Stimulated activated CD4-positive, alpha-beta T cell treated with anti-CD3 and anti-CD28 coated beads, Interleukin-1b, Interleukin-23, amount 100 ng/mL, for 24 hours (primary cell): Measurements from ENCODE around the gene PRLR.
"Not testable (repeated sequence)": the region's sequence is repeated elsewhere in the genome, so short reads cannot be mapped to it uniquely, and the experiment has no call there.

Experiments used
- DNase-seq, 4 experiments: peaks; one replicate each; pipeline ENCODE4 v3.0.0-alpha.2; 2020; ENCODE audit warnings: low read depth in 4 of 4, low spot score in 1 of 4

Gene PRLR

DNA sequence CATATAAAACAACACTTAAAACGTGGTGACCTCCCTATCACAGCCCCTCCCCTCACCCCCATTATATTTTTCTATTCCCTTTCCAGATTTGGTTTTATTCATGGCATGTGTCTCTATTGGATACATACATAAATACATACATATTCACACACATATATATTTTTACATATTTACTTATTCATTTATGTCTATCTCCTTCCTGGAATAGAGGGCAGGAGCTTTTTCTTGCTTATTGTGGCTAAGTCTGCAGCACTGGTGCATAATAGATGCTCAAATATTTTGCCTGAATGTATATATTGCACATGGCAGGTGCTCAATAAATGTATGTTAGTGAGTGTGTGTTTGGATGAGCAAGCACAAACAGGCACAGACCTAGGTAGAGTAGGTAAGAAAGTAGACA is 185.0 kb downstream of the PRLR start:
- no peak for DNase-seq

- DNase-seq = no peak
These were observed 185.6 kb downstream of the PRLR start for GRCh38 chr5:35044649-35045048.

- DNase-seq = no peak
These were observed 187.5 kb downstream of the PRLR start for GRCh38 chr5:35042781-35043180.

DNA sequence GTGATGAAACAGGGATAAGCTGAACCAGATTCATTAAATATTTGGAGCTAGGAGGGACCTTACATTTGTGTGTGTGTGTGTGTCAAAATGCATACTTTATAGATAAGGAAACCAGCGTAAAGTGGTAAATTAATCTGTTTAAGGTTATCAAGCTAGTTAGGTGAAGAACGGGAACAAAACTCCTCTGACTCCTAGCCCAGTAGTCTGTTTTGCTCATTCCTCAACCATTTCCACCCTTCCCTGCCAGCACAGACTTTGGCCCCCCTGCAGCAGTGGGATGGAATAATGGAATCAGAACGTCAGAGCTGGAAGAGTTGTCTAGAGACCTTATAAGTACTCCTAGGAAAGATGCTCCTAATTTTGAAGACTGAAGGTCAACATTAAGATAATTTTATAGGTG is 189.0 kb downstream of the PRLR start:
- DNase-seq = no peak

GRCh38 chr5:35038891-35039290 is 191.4 kb downstream of the PRLR start:
- no peak for DNase-seq

- DNase-seq = no peak
These were observed 193.8 kb downstream of the PRLR start for GRCh38 chr5:35036536-35036935.

DNA sequence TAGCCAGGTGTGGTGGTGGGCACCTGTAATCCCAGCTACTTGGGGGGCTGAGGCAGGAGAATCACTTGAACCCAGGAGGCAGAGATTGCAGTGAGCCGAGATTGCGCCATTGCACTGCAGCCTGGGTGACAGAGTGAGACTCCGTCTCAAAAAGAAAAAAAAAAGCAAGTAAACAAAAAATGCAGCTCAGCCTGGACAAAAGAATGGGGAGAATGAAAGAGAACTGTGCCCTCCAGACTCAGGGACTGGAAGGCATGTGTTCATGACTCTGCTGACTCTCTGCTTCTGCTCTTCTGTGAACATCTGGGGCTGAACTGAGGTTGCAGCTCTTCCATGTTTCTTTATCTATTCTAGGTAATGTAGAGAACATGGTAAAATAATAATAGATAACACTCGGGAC is 194.4 kb downstream of the PRLR start:
- not testable (repeated sequence) for DNase-seq

DNA sequence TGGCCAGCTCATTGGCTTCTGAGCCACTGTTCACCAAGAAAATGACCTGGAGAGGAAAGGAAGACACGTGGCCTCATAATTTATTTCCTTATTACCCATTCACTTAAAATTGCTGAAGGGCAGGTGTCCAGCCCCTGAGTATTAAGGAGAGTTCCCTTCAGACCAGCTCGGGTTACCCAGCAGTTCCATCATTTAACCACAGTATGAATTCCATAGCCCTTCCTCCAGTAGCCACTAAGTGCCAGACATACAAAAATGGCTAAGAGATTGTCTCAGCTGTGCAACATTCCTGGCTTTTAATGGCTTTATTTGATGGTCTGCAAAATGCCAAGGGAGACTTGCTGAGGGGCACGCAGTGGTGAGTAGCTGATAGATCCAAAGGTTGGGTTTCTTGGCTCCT is 195.0 kb downstream of the PRLR start:
- DNase-seq = no peak

DNA sequence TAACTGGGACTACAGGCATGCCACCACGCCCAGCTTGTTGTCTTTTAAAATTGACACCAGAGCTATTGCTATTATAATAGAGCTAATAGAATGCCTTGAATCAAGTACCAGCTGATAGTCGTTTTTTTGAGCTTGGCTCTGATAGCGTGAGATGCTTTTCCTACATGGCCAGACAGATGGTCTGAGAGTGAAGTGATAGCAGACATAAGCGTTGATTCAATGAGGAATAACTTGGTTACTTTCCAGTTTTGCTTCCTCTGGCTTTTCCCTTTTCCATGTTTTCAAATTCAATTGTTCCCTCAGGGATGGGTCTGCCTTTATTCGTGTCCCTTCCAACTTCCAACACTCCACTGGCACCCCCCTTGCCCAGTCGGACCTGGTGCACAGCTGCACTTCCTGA is 197.9 kb downstream of the PRLR start:
- DNase-seq = no peak

- no peak for DNase-seq
These were observed 199.0 kb downstream of the PRLR start for GRCh38 chr5:35031276-35031675.

- no peak for DNase-seq
These were observed 199.7 kb downstream of the PRLR start for GRCh38 chr5:35030426-35031100.

GRCh38 chr5:35029333-35029732 is 201.0 kb downstream of the PRLR start:
- DNase-seq = no peak

DNA sequence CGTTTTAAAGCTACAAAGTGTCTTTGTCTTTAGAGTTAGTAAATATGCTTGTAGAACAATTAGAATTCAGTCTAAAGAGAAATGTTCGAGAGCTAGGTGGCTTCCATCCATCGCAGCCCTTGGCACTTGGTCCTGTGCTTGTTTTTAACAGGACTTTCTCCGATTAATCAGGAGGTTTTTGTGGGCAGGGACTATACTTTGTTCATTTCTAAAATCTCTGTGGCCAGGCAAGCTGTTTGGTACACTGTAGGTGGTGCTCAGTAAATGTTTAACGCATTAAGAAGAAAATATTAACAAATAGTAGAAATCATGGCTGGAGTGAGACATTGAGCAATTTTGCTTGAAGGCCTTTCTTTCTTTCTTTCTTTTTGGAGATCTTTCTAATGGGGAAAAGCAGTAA is 203.3 kb downstream of the PRLR start:
- DNase-seq = no peak

DNA sequence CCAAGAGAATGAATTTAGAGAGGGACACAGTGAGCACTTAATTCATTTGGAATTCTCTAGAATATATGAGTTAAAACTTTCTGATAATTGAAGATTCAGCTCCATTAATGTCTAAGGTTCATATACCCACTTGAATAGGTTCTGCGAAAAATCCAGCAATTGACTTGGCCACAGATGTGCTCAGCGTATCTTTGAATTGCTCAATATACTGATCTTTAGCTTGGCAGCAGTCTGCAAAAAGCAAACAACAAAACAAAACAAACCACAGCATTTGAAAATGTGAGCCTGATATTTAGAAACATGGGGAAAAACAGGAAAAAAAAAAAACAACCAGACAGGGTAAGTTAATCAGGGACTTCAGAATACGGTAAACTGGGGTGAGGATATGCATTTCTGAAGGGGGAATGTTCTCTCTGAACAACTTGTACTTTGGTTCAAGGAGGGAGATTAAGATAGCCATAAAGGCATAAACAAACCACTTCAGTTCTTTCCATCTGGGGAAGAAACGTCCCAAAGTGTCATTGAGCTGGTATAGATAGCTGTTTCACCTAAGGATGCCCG is 203.9 kb downstream of the PRLR start:
- no peak for DNase-seq

- no peak for DNase-seq
These were observed 205.3 kb downstream of the PRLR start for GRCh38 chr5:35024911-35025510.

DNA sequence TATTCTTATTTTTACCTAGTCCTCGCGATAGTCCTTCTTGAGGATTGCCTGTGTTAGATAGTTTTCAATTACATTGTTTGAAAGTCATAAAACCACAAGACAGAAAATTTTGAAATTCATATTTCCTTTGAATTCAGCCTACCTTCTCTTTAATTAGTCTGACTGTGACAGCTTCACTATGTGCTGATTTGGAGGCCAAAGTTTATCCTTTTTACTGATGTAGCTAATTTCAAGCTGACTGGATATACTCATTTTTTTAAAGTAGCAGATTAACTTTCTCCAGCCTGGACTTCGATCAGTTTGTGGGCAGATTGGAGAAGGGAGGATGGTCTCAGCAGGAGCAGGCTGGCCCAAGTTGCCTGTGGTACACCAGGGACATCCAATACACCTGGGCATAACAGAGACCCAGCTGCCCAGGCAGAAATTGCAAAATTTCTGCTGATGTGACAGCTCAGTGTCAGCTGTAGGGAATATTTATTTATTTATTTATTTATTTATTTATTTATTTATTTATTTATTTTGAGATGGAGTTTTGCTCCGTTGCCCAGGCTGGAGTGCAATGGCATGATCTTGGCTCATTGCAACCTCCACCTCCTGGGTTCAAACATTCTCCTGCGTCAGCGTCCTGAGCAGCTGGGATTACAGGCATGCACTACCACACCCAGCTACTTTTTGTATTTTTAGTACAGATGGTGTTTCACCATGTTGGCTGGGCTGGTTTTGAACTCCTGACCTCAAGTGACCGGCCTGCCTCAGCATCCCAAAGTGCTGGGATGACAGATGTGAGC is 206.7 kb downstream of the PRLR start:
- DNase-seq = no peak

GRCh38 chr5:35016174-35017051 is 213.9 kb downstream of the PRLR start:
- DNase-seq = no peak

DNA sequence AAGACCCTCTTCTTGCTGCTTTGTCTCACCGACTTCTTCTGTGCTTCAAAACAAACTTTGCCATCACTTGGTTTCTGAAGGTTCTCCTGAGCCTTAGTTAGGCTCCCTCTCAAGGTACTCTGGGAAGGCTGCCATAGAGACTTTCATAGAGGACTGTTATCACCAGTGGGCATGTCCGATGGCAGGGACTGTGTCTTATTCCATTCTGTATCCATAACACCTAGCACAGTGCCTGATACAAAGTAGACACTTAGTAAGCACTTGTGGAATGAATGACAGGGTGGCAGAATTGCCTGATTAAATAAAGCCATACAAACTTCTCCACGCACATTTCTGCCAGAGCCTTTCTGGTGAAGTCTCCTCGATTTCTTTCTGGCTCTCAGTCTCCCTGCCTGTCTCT is 215.2 kb downstream of the PRLR start:
- no peak for DNase-seq

DNA sequence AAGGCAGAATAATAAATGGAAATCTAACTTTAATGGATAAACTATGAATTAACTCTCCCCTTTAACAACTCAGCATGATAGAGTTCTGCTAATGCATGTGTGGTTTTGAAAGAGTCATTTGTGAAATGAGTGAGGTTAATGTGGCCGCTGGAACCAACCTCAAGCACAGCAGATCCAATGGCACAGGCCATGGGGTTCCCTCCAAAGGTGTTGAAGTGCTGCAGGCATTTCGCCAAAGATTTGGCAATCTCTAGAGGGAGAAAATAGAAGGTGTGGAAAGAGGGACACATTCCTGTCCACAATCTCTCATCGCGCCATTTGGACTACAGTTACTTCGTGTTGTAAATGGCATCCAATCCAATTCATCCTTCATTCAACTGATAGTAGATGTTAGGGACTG is 217.5 kb downstream of the PRLR start:
- DNase-seq = no peak

GRCh38 chr5:35012365-35012764 is 217.9 kb downstream of the PRLR start:
- DNase-seq = no peak

DNA sequence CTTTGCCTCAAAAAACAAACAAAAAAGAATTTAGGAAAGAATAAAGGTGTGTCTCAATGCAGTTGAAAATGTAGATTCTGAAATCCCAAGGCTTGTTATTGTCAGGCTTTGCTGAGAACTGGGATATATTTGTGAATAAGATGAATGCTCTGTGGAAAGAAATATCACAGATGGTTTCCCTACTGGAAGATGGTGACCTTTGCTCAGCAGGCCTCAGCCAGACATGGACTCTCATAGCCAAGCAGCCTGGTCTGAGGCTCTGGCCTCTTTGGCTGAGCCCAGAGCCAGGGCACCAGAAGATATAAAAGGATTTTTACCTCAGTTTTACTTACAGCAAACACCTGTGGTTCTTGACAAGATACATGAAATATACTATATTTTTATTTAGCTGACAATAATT is 219.6 kb downstream of the PRLR start:
- DNase-seq = no peak
